Dermis microvascular lymphatic vessel endothelial cell (primary cell): Measurements from ENCODE around the gene MYL5. TPM values are rescaled to one million over a fixed set of nuclear protein-coding genes. Genes with fewer than 3 reads are reported as not detected.
A peak's percentile ranks its signal among the peaks of the same experiment; 100 is the strongest.
"Not testable (repeated sequence)": the region's sequence is repeated elsewhere in the genome, so short reads cannot be mapped to it uniquely, and the experiment has no call there.

ENCODE experiments used
- DNase-seq, 2 donors: peaks; one replicate each; pipeline versions ENCODE4 v3.0.0 to v3.0.0-alpha.2; 2010; ENCODE audit warnings: low read depth in 2 of 2
- total RNA-seq: library from RNA; depleted of rRNA; stranded (reverse); fragments of >200 nt; gene quantifications from 2 replicates; pipeline ENCODE4 v1.2.1, GENCODE V29; 2014

The MYL5 gene
- total RNA-seq, 1 donor from 2014 or later, result 11.2 TPM

- not testable (repeated sequence) for DNase-seq
Observed at GRCh38 chr4:669806-670559, 4.4 kb upstream of the MYL5 start.

- no peak for DNase-seq
Observed at GRCh38 chr4:671769-672168, 2.6 kb upstream of the MYL5 start.

- DNase-seq, result peak in 1 of 2 donors; percentile 40
Observed at GRCh38 chr4:673349-674091, 822 bp upstream of the MYL5 start.

GRCh38 chr4:675036-675882, 917 bp downstream of the MYL5 start:
- DNase-seq, result no peak

GRCh38 chr4:675980-676870, 1.9 kb downstream of the MYL5 start:
- DNase-seq, result no peak

- DNase-seq, result no peak
Observed at GRCh38 chr4:676871-677235, 2.5 kb downstream of the MYL5 start.

- no peak for DNase-seq
Observed at GRCh38 chr4:677431-678293, 3.3 kb downstream of the MYL5 start.

GRCh38 chr4:678331-679103, 4.2 kb downstream of the MYL5 start:
- DNase-seq, result no peak

GRCh38 chr4:679104-679481, 4.8 kb downstream of the MYL5 start:
- DNase-seq, result no peak

- no peak for DNase-seq
Observed at GRCh38 chr4:679629-680028, 5.3 kb downstream of the MYL5 start.

- no peak for DNase-seq
Observed at GRCh38 chr4:680091-680490, 5.7 kb downstream of the MYL5 start.

GRCh38 chr4:680551-680927, 6.2 kb downstream of the MYL5 start:
- DNase-seq, result no peak

- DNase-seq, result peak in 1 of 2 donors; percentile 39
Observed at GRCh38 chr4:680928-681645, 6.7 kb downstream of the MYL5 start.

GRCh38 chr4:681736-682451, 7.6 kb downstream of the MYL5 start:
- DNase-seq, result no peak

GRCh38 chr4:682490-683172, 8.3 kb downstream of the MYL5 start:
- no peak for DNase-seq

GRCh38 chr4:683247-683897, 9.0 kb downstream of the MYL5 start:
- no peak for DNase-seq
